ENCODE data around the gene LINC00305. TPM values are rescaled to one million over a fixed set of nuclear protein-coding genes. Genes with fewer than 3 reads are reported as not detected.

The LINC00305 gene
- polyA plus RNA-seq, 1 donor (not counting 4 experiments of a cell fraction or from before 2014, with no cell fraction given), result not detected

- Histone ChIP-seq H3K4me3 (ENCODE audit: control insufficient read depth in 2 of 3, extremely low read depth in 1 of 3, insufficient read depth in 2 of 3, low read depth in 1 of 3, low read length in 3 of 3) (no peak overlapping the region), H3K79me2 (ENCODE audit: control insufficient read depth, insufficient read depth, low read length) (no peaks in the 10 kb centered on the region), H3K9me3 (ENCODE audit: control insufficient read depth, low read depth, low read length) (no peaks in the 10 kb centered on the region), H4K20me1 (ENCODE audit: control insufficient read depth, extremely low read depth, insufficient read depth, low read length) (no peaks in the 10 kb centered on the region), H3K4me1 (ENCODE audit: control insufficient read depth, extremely low read depth, insufficient read depth, low read length) (no peaks in the 10 kb centered on the region), H3K9me1 (ENCODE audit: control insufficient read depth, extremely low read depth, insufficient read depth, low read length) (no peaks in the 10 kb centered on the region), H3K4me2 (ENCODE audit: control insufficient read depth, extremely low read depth, insufficient read depth, low read depth, low read length) (no peak overlapping the region), H3K9ac (ENCODE audit: control insufficient read depth, extremely low read depth, insufficient read depth, low read length) (no peak overlapping the region), H3K27ac (ENCODE audit: control insufficient read depth, insufficient read depth, low read length) (no peak overlapping the region), H3K36me3 (ENCODE audit: control insufficient read depth in 2 of 2, extremely low read depth in 1 of 2, insufficient read depth in 2 of 2, low read length in 2 of 2) (no peaks in the 10 kb centered on the region), H2AFZ (ENCODE audit: control insufficient read depth, low read length) (no peak overlapping the region), H3K27me3 (ENCODE audit: control insufficient read depth, extremely low read depth, insufficient read depth, low read length) (no peaks in the 10 kb centered on the region)
- FAIRE-seq (no peak), DNase-seq (ENCODE audit: low read depth, low spot score) (no peak)
- dilution Hi-C loops (cut with MboI; ENCODE audit: extremely low pct_ligation_motif_present, low sequenced_read_pairs), result no loop called here
- no peak for TF ChIP-seq CTCF (optimal IDR thresholded peaks at IDR 0.05 in 1 of 3, IDR thresholded peaks at IDR 0.05 in 1 of 3, conservative IDR thresholded peaks at IDR 0.05 in 1 of 3; ENCODE audit: extremely low read depth in 1 of 3, insufficient read depth in 2 of 3, low read length in 3 of 3)
- no peak for TF ChIP-seq EZH2 (IDR thresholded peaks at IDR 0.05; ENCODE audit: low read length)
Observed at GRCh38 chr18:64097497-64097896, 51.4 kb downstream of the LINC00305 start.

GRCh38 chr18:64095056-64095455 is 53.8 kb downstream of the LINC00305 start:
- H3K4me1 ChIP-seq (ENCODE audit: control insufficient read depth, extremely low read depth, insufficient read depth, low read length), result no peaks in the 10 kb centered on the region
- FAIRE-seq (no peak), DNase-seq (ENCODE audit: low read depth, low spot score) (no peak)
- dilution Hi-C loops (cut with MboI; ENCODE audit: extremely low pct_ligation_motif_present, low sequenced_read_pairs), result no loop called here
- no peak overlapping the region for H3K9ac ChIP-seq (ENCODE audit: control insufficient read depth, extremely low read depth, insufficient read depth, low read length)
- H3K9me3 ChIP-seq (ENCODE audit: control insufficient read depth, low read depth, low read length), result no peaks in the 10 kb centered on the region
- no peaks in the 10 kb centered on the region for H3K36me3 ChIP-seq (ENCODE audit: control insufficient read depth in 2 of 2, extremely low read depth in 1 of 2, insufficient read depth in 2 of 2, low read length in 2 of 2)
- no peak overlapping the region for H3K27ac ChIP-seq (ENCODE audit: control insufficient read depth, insufficient read depth, low read length)
- no peaks in the 10 kb centered on the region for H3K9me1 ChIP-seq (ENCODE audit: control insufficient read depth, extremely low read depth, insufficient read depth, low read length)
- H3K27me3 ChIP-seq (ENCODE audit: control insufficient read depth, extremely low read depth, insufficient read depth, low read length), result no peaks in the 10 kb centered on the region
- TF ChIP-seq CTCF (optimal IDR thresholded peaks at IDR 0.05 in 1 of 3, IDR thresholded peaks at IDR 0.05 in 1 of 3, conservative IDR thresholded peaks at IDR 0.05 in 1 of 3; ENCODE audit: extremely low read depth in 1 of 3, insufficient read depth in 2 of 3, low read length in 3 of 3) (no peak), EZH2 (IDR thresholded peaks at IDR 0.05; ENCODE audit: low read length) (no peak)
- H3K4me3 ChIP-seq (ENCODE audit: control insufficient read depth in 2 of 3, extremely low read depth in 1 of 3, insufficient read depth in 2 of 3, low read depth in 1 of 3, low read length in 3 of 3), result no peak overlapping the region
- no peak overlapping the region for H3K4me2 ChIP-seq (ENCODE audit: control insufficient read depth, extremely low read depth, insufficient read depth, low read depth, low read length)
- H2AFZ ChIP-seq (ENCODE audit: control insufficient read depth, low read length), result no peak overlapping the region
- no peaks in the 10 kb centered on the region for H4K20me1 ChIP-seq (ENCODE audit: control insufficient read depth, extremely low read depth, insufficient read depth, low read length)
- H3K79me2 ChIP-seq (ENCODE audit: control insufficient read depth, insufficient read depth, low read length), result no peaks in the 10 kb centered on the region
